OCI-LY1 (cell line): ENCODE results near the gene HSF4.

Source experiments
- H2AFZ ChIP-seq: fragments of 200-600 bp; sonication (generic), shearing (Covaris generic); 2 replicates; pipeline ENCODE4 v1.6.0; 2014; ENCODE audit warnings: antibody characterized with exemption, mild to moderate bottlenecking, low read length
- H3F3A ChIP-seq: fragments of 200-600 bp; sonication (generic), shearing (Covaris generic); 2 replicates; pipeline ENCODE4 v1.6.0; 2014; ENCODE audit warnings: mild to moderate bottlenecking, antibody characterized with exemption, low read length, moderate library complexity; ENCODE audit not compliant: insufficient read depth
- H3K27ac ChIP-seq: fragments of 200-600 bp; sonication (generic); 2 replicates; pipeline ENCODE4 v1.5.1; 2014; ENCODE audit warnings: low read length, mixed run types, mild to moderate bottlenecking, low read depth; ENCODE audit not compliant: poor library complexity, severe bottlenecking
- H3K27me3 ChIP-seq: fragments of 200-600 bp; sonication (generic); 2 replicates; pipeline ENCODE4 v1.6.0; 2014; ENCODE audit warnings: antibody characterized with exemption, mild to moderate bottlenecking, low read length, moderate library complexity; ENCODE audit not compliant: insufficient read depth
- H3K36me3 ChIP-seq: fragments of 200-600 bp; sonication (generic); 2 replicates; pipeline ENCODE4 v1.6.1; 2014; ENCODE audit warnings: mild to moderate bottlenecking, antibody characterized with exemption, low read length, moderate library complexity, mixed read lengths; ENCODE audit not compliant: insufficient read depth
- H3K4me1 ChIP-seq: fragments of 200-600 bp; sonication (generic); 2 replicates; pipeline ENCODE4 v1.5.1; 2014; ENCODE audit warnings: mild to moderate bottlenecking, low read length, moderate library complexity; ENCODE audit not compliant: insufficient read depth, severe bottlenecking
- H3K4me2 ChIP-seq: fragments of 200-600 bp; sonication (generic), shearing (Covaris generic); 2 replicates; pipeline ENCODE4 v1.6.1; 2014; ENCODE audit warnings: low read length
- H3K4me3 ChIP-seq: fragments of 200-600 bp; sonication (generic); 2 replicates; pipeline ENCODE4 v1.5.1; 2014; ENCODE audit warnings: low read length, low read depth, mild to moderate bottlenecking, mixed read lengths; ENCODE audit not compliant: poor library complexity, severe bottlenecking
- H3K79me2 ChIP-seq: fragments of 200-600 bp; shearing (Covaris generic); 2 replicates; pipeline ENCODE4 v1.6.1; 2016; ENCODE audit warnings: mixed run types, low read length, mixed read lengths; ENCODE audit not compliant: insufficient read depth
- H3K9ac ChIP-seq: fragments of 200-600 bp; sonication (generic), shearing (Covaris generic); 2 replicates; pipeline ENCODE4 v1.6.1; 2014; ENCODE audit warnings: mild to moderate bottlenecking, low read length, mixed read lengths
- H3K9me2 ChIP-seq: fragments of 200-600 bp; sonication (generic), shearing (Covaris generic); 2 replicates; pipeline ENCODE4 v1.6.1; 2014; ENCODE audit warnings: low read depth, mild to moderate bottlenecking, low read length, mixed read lengths
- H3K9me3 ChIP-seq: fragments of 200-600 bp; shearing (Covaris generic); 2 replicates; pipeline ENCODE4 v1.6.1; 2014; ENCODE audit warnings: low read length, mixed read lengths
- H4K20me1 ChIP-seq: fragments of 200-600 bp; sonication (generic), shearing (Covaris generic); 2 replicates; pipeline ENCODE4 v1.6.0; 2016; ENCODE audit warnings: mild to moderate bottlenecking, low read length; ENCODE audit not compliant: insufficient read depth
- CTCF ChIP-seq: fragments of 200-600 bp; sonication (generic), shearing (Covaris generic); IDR thresholded peaks from 2 replicates; pipeline ENCODE4 v1.5.1; 2017; ENCODE audit warnings: mild to moderate bottlenecking, antibody characterized with exemption, low read length, moderate library complexity, mixed read lengths
- EZH2 ChIP-seq: fragments of 200-600 bp; sonication (generic), shearing (Covaris generic); IDR thresholded peaks from 2 replicates; pipeline ENCODE4 v1.8.0; 2017; ENCODE audit warnings: borderline replicate concordance, mixed run types, mild to moderate bottlenecking, antibody characterized with exemption, low read length, moderate library complexity, mixed read lengths

The HSF4 gene

GRCh38 chr16:67206129-67206837 is 41.7 kb downstream of the HSF4 start:
- TF ChIP-seq CTCF (no peak), EZH2 (no peak)
- no peak overlapping the region for H3K27ac ChIP-seq
- no peaks in the 10 kb centered on the region for H3K79me2 ChIP-seq
- H3K4me1 ChIP-seq: no peaks in the 10 kb centered on the region
- H3K9me3 ChIP-seq: no peaks in the 10 kb centered on the region
- H3K27me3 ChIP-seq: no peaks in the 10 kb centered on the region
- H4K20me1 ChIP-seq: no peaks in the 10 kb centered on the region
- H3K4me3 ChIP-seq: no peak overlapping the region
- H3F3A ChIP-seq: no peaks in the 10 kb centered on the region
- H2AFZ ChIP-seq: no peak overlapping the region
- no peak overlapping the region for H3K9ac ChIP-seq
- no peak overlapping the region for H3K4me2 ChIP-seq
- H3K36me3 ChIP-seq: peaks cover 32% of the 10 kb centered on the region
- H3K9me2 ChIP-seq: no peaks in the 10 kb centered on the region

- no peaks in the 10 kb centered on the region for H4K20me1 ChIP-seq
- H3K79me2 ChIP-seq: no peaks in the 10 kb centered on the region
- H3K27ac ChIP-seq: no peak overlapping the region
- H3K27me3 ChIP-seq: no peaks in the 10 kb centered on the region
- H2AFZ ChIP-seq: no peak overlapping the region
- H3K4me3 ChIP-seq: no peak overlapping the region
- TF ChIP-seq CTCF (no peak), EZH2 (no peak)
- no peaks in the 10 kb centered on the region for H3K9me3 ChIP-seq
- H3K4me2 ChIP-seq: no peak overlapping the region
- no peak overlapping the region for H3K9ac ChIP-seq
- H3F3A ChIP-seq: no peaks in the 10 kb centered on the region
- no peaks in the 10 kb centered on the region for H3K4me1 ChIP-seq
- no peaks in the 10 kb centered on the region for H3K9me2 ChIP-seq
- peaks cover 26% of the 10 kb centered on the region for H3K36me3 ChIP-seq
Measured at GRCh38 chr16:67206838-67207248, 42.3 kb downstream of the HSF4 start.

GRCh38 chr16:67207249-67208091 is 42.9 kb downstream of the HSF4 start:
- Histone ChIP-seq H3K4me1 (no peaks in the 10 kb centered on the region), H3K9me3 (no peaks in the 10 kb centered on the region), H3K27ac (no peak overlapping the region), H2AFZ (no peak overlapping the region), H3F3A (no peaks in the 10 kb centered on the region), H4K20me1 (no peaks in the 10 kb centered on the region), H3K4me3 (no peak overlapping the region), H3K36me3 (peaks cover 20% of the 10 kb centered on the region), H3K9ac (no peak overlapping the region), H3K27me3 (no peaks in the 10 kb centered on the region), H3K79me2 (no peaks in the 10 kb centered on the region), H3K9me2 (no peaks in the 10 kb centered on the region), H3K4me2 (no peak overlapping the region)
- TF ChIP-seq EZH2: no peak
- TF ChIP-seq CTCF: no peak
